Urinary bladder (tissue), 4 donors: ENCODE data around the gene C19orf47. TPM values are rescaled to one million over a fixed set of nuclear protein-coding genes. Genes with fewer than 3 reads are reported as not detected.

Experiments used
- DNase-seq: peaks from one replicate; pipeline ENCODE4 v3.0.0-alpha.2; 2015; ENCODE audit errors: extremely low spot score
- H3K27ac ChIP-seq: one replicate; pipeline ENCODE4 v1.5.1; 2013; ENCODE audit warnings: low read depth, mild to moderate bottlenecking, moderate library complexity
- H3K36me3 ChIP-seq: one replicate; pipeline ENCODE4 v1.6.1; 2013; ENCODE audit warnings: mild to moderate bottlenecking, moderate library complexity; ENCODE audit not compliant: insufficient read depth
- H3K4me1 ChIP-seq: one replicate; pipeline ENCODE4 v1.6.1; 2013; ENCODE audit warnings: mild to moderate bottlenecking, moderate library complexity; ENCODE audit not compliant: insufficient read depth
- H3K4me3 ChIP-seq: one replicate; pipeline ENCODE4 v1.5.1; 2013; ENCODE audit warnings: low read depth, low read length
- WGBS: extraction: QIAGEN DNeasy Blood & Tissue Kit; methylation state at CpG from one replicate; pipeline ENCODE4 v1.1.7; 2013; 5-methylcytosine and 5-hydroxymethylcytosine counted together
- polyA plus RNA-seq: library from polyadenylated mRNA; stranded (reverse); fragments of 200-250 nt; gene quantifications from one replicate; pipeline ENCODE4 v1.2.3, GENCODE V29; 2013
- total RNA-seq: library from RNA; depleted of rRNA; stranded (reverse); fragments of >200 nt; gene quantifications from one replicate; pipeline ENCODE4 v1.2.3, GENCODE V29; 2014
- donor health status: healthy with polysubstance abuse.
- donor health status: healthy.

The C19orf47 gene
- total and polyA plus RNA-seq, 2 donors, result 4.9 to 16.3 TPM

GRCh38 chr19:40312533-40312932 lies 35.7 kb downstream of the C19orf47 start:
- Histone ChIP-seq H3K27ac (no peak overlapping the region), H3K4me3 (no peak overlapping the region), H3K4me1 (no peaks in the 10 kb centered on the region), H3K36me3 (no peaks in the 10 kb centered on the region)
- 52% methylated on average over 2 of the region's 2 CpGs for WGBS
- no peak for DNase-seq

GRCh38 chr19:40309666-40310065 lies 38.5 kb downstream of the C19orf47 start:
- no peak overlapping the region for H3K27ac ChIP-seq
- H3K4me3 ChIP-seq, result no peak overlapping the region
- DNase-seq, result no peak
- H3K4me1 ChIP-seq, result no peaks in the 10 kb centered on the region
- WGBS, result 86% methylated on average over 1 of the region's 1 CpG
- H3K36me3 ChIP-seq, result no peaks in the 10 kb centered on the region

- no peaks in the 10 kb centered on the region for H3K4me1 ChIP-seq
- peak; percentile 64 for DNase-seq
- WGBS, result 5% methylated on average over 5 of the region's 5 CpGs
These were observed 42.8 kb downstream of the C19orf47 start for GRCh38 chr19:40305403-40305802.

GRCh38 chr19:40304306-40304705 lies 43.9 kb downstream of the C19orf47 start:
- H3K4me1 ChIP-seq, result no peaks in the 10 kb centered on the region
- DNase-seq, result no peak
- WGBS, result 62% methylated on average over 4 of the region's 4 CpGs
- H3K36me3 ChIP-seq, result no peaks in the 10 kb centered on the region
- H3K27ac ChIP-seq, result no peak overlapping the region
- H3K4me3 ChIP-seq, result no peak overlapping the region

More at GRCh38 chr19:40305403-40305802, 42.8 kb downstream of the C19orf47 start:
- Histone ChIP-seq H3K4me3 (no peak overlapping the region), H3K36me3 (no peaks in the 10 kb centered on the region), H3K27ac (no peak overlapping the region)

- peak overlapping the region; percentile 38 for H3K27ac ChIP-seq
- DNase-seq, result no peak
- no peak overlapping the region for H3K4me3 ChIP-seq
- H3K36me3 ChIP-seq, result no peaks in the 10 kb centered on the region
- WGBS, result 84% methylated on average over 2 of the region's 2 CpGs
- no peaks in the 10 kb centered on the region for H3K4me1 ChIP-seq
These were observed 44.4 kb downstream of the C19orf47 start for GRCh38 chr19:40303765-40304164.

GRCh38 chr19:40302224-40303011 lies 45.8 kb downstream of the C19orf47 start:
- no peak for DNase-seq
- 82% methylated on average over 6 of the region's 6 CpGs for WGBS
- H3K4me1 ChIP-seq, result no peaks in the 10 kb centered on the region
- no peaks in the 10 kb centered on the region for H3K36me3 ChIP-seq
- no peak overlapping the region for H3K4me3 ChIP-seq
- no peak overlapping the region for H3K27ac ChIP-seq

GRCh38 chr19:40300668-40301067 lies 47.5 kb downstream of the C19orf47 start:
- Histone ChIP-seq H3K4me1 (no peaks in the 10 kb centered on the region), H3K27ac (no peak overlapping the region), H3K36me3 (no peaks in the 10 kb centered on the region), H3K4me3 (no peak overlapping the region)
- no peak for DNase-seq
- WGBS, result 92% methylated on average over 4 of the region's 4 CpGs

- DNase-seq, result no peak
- Histone ChIP-seq H3K36me3 (no peaks in the 10 kb centered on the region), H3K4me1 (no peaks in the 10 kb centered on the region), H3K27ac (no peak overlapping the region), H3K4me3 (no peak overlapping the region)
- 65% methylated on average over 3 of the region's 3 CpGs for WGBS
These were observed 50.2 kb downstream of the C19orf47 start for GRCh38 chr19:40298026-40298425.

GRCh38 chr19:40294560-40294959 lies 53.6 kb downstream of the C19orf47 start:
- H3K4me1 ChIP-seq, result no peaks in the 10 kb centered on the region
- no peak overlapping the region for H3K4me3 ChIP-seq
- H3K27ac ChIP-seq, result no peak overlapping the region
- WGBS, result 89% methylated on average over 6 of the region's 6 CpGs
- H3K36me3 ChIP-seq, result no peaks in the 10 kb centered on the region
- no peak for DNase-seq

GRCh38 chr19:40286971-40287421 lies 61.2 kb downstream of the C19orf47 start:
- Histone ChIP-seq H3K4me1 (no peaks in the 10 kb centered on the region), H3K4me3 (no peak overlapping the region), H3K27ac (no peak overlapping the region), H3K36me3 (no peaks in the 10 kb centered on the region)
- DNase-seq, result no peak
- 81% methylated on average over 8 of the region's 8 CpGs for WGBS

GRCh38 chr19:40286235-40286970 lies 61.8 kb downstream of the C19orf47 start:
- WGBS, result 45% methylated on average over 16 of the region's 16 CpGs
- no peak for DNase-seq
- H3K4me3 ChIP-seq, result no peak overlapping the region
- no peaks in the 10 kb centered on the region for H3K4me1 ChIP-seq
- H3K36me3 ChIP-seq, result no peaks in the 10 kb centered on the region
- H3K27ac ChIP-seq, result no peak overlapping the region

- H3K4me3 ChIP-seq, result peak overlapping the region; percentile 96
- no peaks in the 10 kb centered on the region for H3K36me3 ChIP-seq
- H3K4me1 ChIP-seq, result no peaks in the 10 kb centered on the region
- 7% methylated on average over 42 of the region's 42 CpGs for WGBS
- peak overlapping the region; percentile 96 for H3K27ac ChIP-seq
- DNase-seq, result peak; percentile 100
These were observed 62.6 kb downstream of the C19orf47 start for GRCh38 chr19:40285353-40286234.
